Vagina (tissue), 2 donors: ENCODE results near the gene CACNA1S. TPM values are rescaled to one million over a fixed set of nuclear protein-coding genes. Genes with fewer than 3 reads are reported as not detected.

Source experiments
- DNase-seq, 2 donors: peaks; one replicate each; pipeline ENCODE4 v3.0.0-alpha.2; 2017; ENCODE audit errors: extremely low spot score in 2 of 2
- H3K27ac ChIP-seq: fragments of 200-600 bp; sonication (generic); one replicate; pipeline ENCODE4 v1.5.1; 2019
- H3K27me3 ChIP-seq: fragments of 200-600 bp; sonication (generic); one replicate; pipeline ENCODE4 v1.5.1; 2019
- H3K36me3 ChIP-seq, 2 donors: fragments of 200-600 bp; sonication (generic); one replicate each; pipeline ENCODE4 v1.5.1; 2017 to 2019
- H3K4me1 ChIP-seq: fragments of 200-600 bp; sonication (generic); one replicate; pipeline ENCODE4 v1.5.1; 2019
- H3K4me3 ChIP-seq, 2 donors: fragments of 200-600 bp; sonication (generic); 1 replicate in 1 of 2; 2 replicates in 1 of 2; pipeline ENCODE4 v1.5.1; 2016 to 2019
- H3K9me3 ChIP-seq: fragments of 200-600 bp; sonication (generic); one replicate; pipeline ENCODE4 v1.5.1; 2019
- CTCF ChIP-seq, 3 experiments: fragments of 450-650 bp in 2 of 3; fragments of 200-600 bp in 1 of 3; sonication (generic) in 1 of 3; IDR thresholded peaks; one replicate each; pipeline ENCODE4 v1.5.1; 2017 to 2019; ENCODE audit warnings: antibody characterized with exemption in 3 of 3, mild to moderate bottlenecking in 2 of 3, moderate library complexity in 2 of 3
- POLR2A ChIP-seq, 2 donors: fragments of 450-650 bp; IDR thresholded peaks; one replicate each; pipeline ENCODE4 v1.6.1; 2017; ENCODE audit warnings: antibody characterized with exemption in 2 of 2, mild to moderate bottlenecking in 2 of 2, moderate library complexity in 2 of 2
- POLR2AphosphoS5 ChIP-seq, 2 donors: sonication (generic); formaldehyde crosslinking; IDR thresholded peaks; one replicate each; pipeline ENCODE4 v1.9.0; 2017; ENCODE audit warnings: antibody characterized with exemption in 2 of 2, mild to moderate bottlenecking in 2 of 2, low read depth in 1 of 2; ENCODE audit not compliant: insufficient read depth in 1 of 2
- intact Hi-C: fragments of 100-400 bp; cut with DNase I; formaldehyde crosslinking; loops from one replicate; pipeline ENCODE4 v1.15.1; 2023
- total RNA-seq: library from RNA; depleted of rRNA; stranded (reverse); fragments of >200 nt; gene quantifications from one replicate; pipeline ENCODE4 v1.2.3, GENCODE V29; 2016

Gene CACNA1S
- total RNA-seq, 1 donor from 2014 or later = not detected

GRCh38 chr1:201016943-201017827 is 95.0 kb downstream of the CACNA1S start:
- intact Hi-C loops = no loop called here
- peaks cover 32% of the 10 kb centered on the region for H3K4me1 ChIP-seq
- no peaks in the 10 kb centered on the region for H3K36me3 ChIP-seq
- no peaks in the 10 kb centered on the region for H3K27me3 ChIP-seq
- DNase-seq = no peak
- no peak overlapping the region for H3K4me3 ChIP-seq
- TF ChIP-seq POLR2AphosphoS5 (IDR thresholded peaks at IDR 0.05; ENCODE audit: insufficient read depth in 1 of 2, low read depth in 1 of 2) (no peak), POLR2A (IDR thresholded peaks at IDR 0.05) (no peak), CTCF (IDR thresholded peaks at IDR 0.05) (no peak)
- H3K27ac ChIP-seq = no peak overlapping the region
- H3K9me3 ChIP-seq = no peaks in the 10 kb centered on the region

GRCh38 chr1:201016211-201016651 is 96.0 kb downstream of the CACNA1S start:
- no peaks in the 10 kb centered on the region for H3K27me3 ChIP-seq
- peaks cover 32% of the 10 kb centered on the region for H3K4me1 ChIP-seq
- intact Hi-C loops = no loop called here
- H3K27ac ChIP-seq = no peak overlapping the region
- DNase-seq = no peak
- TF ChIP-seq POLR2A (IDR thresholded peaks at IDR 0.05) (no peak), POLR2AphosphoS5 (IDR thresholded peaks at IDR 0.05; ENCODE audit: insufficient read depth in 1 of 2, low read depth in 1 of 2) (no peak), CTCF (IDR thresholded peaks at IDR 0.05) (no peak)
- H3K36me3 ChIP-seq = no peaks in the 10 kb centered on the region
- no peak overlapping the region for H3K4me3 ChIP-seq
- H3K9me3 ChIP-seq = no peaks in the 10 kb centered on the region

- intact Hi-C loops = no loop called here
- DNase-seq = no peak
- Histone ChIP-seq H3K36me3 (no peaks in the 10 kb centered on the region), H3K4me1 (peaks cover 32% of the 10 kb centered on the region), H3K27ac (no peak overlapping the region), H3K27me3 (no peaks in the 10 kb centered on the region), H3K9me3 (no peaks in the 10 kb centered on the region), H3K4me3 (no peak overlapping the region)
- no peak for TF ChIP-seq POLR2A (IDR thresholded peaks at IDR 0.05)
Measured at GRCh38 chr1:201015551-201016091, 96.6 kb downstream of the CACNA1S start.

GRCh38 chr1:201014816-201015200 is 97.4 kb downstream of the CACNA1S start:
- no peak for TF ChIP-seq POLR2AphosphoS5 (IDR thresholded peaks at IDR 0.05; ENCODE audit: insufficient read depth in 1 of 2, low read depth in 1 of 2)
- no peak for TF ChIP-seq CTCF (IDR thresholded peaks at IDR 0.05)
- no peak for TF ChIP-seq POLR2A (IDR thresholded peaks at IDR 0.05)
- H3K36me3 ChIP-seq = no peaks in the 10 kb centered on the region
- H3K4me3 ChIP-seq = no peak overlapping the region
- H3K9me3 ChIP-seq = no peaks in the 10 kb centered on the region
- no peaks in the 10 kb centered on the region for H3K27me3 ChIP-seq
- intact Hi-C loops = no loop called here
- H3K27ac ChIP-seq = no peak overlapping the region
- no peak for DNase-seq
- peaks cover 32% of the 10 kb centered on the region for H3K4me1 ChIP-seq

- Histone ChIP-seq H3K27ac (no peak overlapping the region), H3K36me3 (no peaks in the 10 kb centered on the region), H3K27me3 (no peaks in the 10 kb centered on the region), H3K4me3 (no peak overlapping the region), H3K4me1 (peaks cover 32% of the 10 kb centered on the region), H3K9me3 (no peaks in the 10 kb centered on the region)
- TF ChIP-seq CTCF (IDR thresholded peaks at IDR 0.05) (no peak), POLR2A (IDR thresholded peaks at IDR 0.05) (no peak), POLR2AphosphoS5 (IDR thresholded peaks at IDR 0.05; ENCODE audit: insufficient read depth in 1 of 2, low read depth in 1 of 2) (no peak)
- intact Hi-C loops = no loop called here
- no peak for DNase-seq
Measured at GRCh38 chr1:201013991-201014815, 98.0 kb downstream of the CACNA1S start.
